ENCODE data around the gene ASPHD2. TPM values are rescaled to one million over a fixed set of nuclear protein-coding genes. Genes with fewer than 3 reads are reported as not detected.

ASPHD2 gene
- total and polyA plus RNA-seq, 2 of the 13 experiments (the other 11 are each of a cell fraction or from before 2014, with no cell fraction given): 0.04 TPM

- CTCF ChIA-PET (ENCODE audit: low intra/inter-chr PET ratio, low total read pairs): no interaction called here
- peak overlapping the region; percentile 95 for H3K9ac ChIP-seq (ENCODE audit: insufficient read depth, low read depth, low read length)
- H3K4me2 ChIP-seq (ENCODE audit: low read depth, low read length): peak overlapping the region; percentile 93
- H3K4me1 ChIP-seq (ENCODE audit: insufficient read depth, low read length): peaks cover 76% of the 10 kb centered on the region
- in situ Hi-C loops (cut with HindIII; ENCODE audit: extremely low pct_ligation_motif_present, low pct_unique_long_range_greater_than_20kb): no loop called here
- POLR2A ChIA-PET: interaction anchor here (3.4 kb wide), 1 partner anchor 23 kb away, joined by 10 read pairs; no protein-coding TSS in a partner anchor
- DNase-seq (ENCODE audit: low spot score): no peak
- no peaks in the 10 kb centered on the region for H3K9me3 ChIP-seq (ENCODE audit: low read length)
- no peaks in the 10 kb centered on the region; a peak in 1 of 5 replicates for H3K27me3 ChIP-seq (ENCODE audit: control insufficient read depth in 1 of 2, insufficient read depth in 2 of 2, low read length in 2 of 2)
- peaks cover 5 to 18% of the 10 kb centered on the region in 2 experiments for H3K36me3 ChIP-seq (replicated peaks in 1 of 2; ENCODE audit: control insufficient read depth in 1 of 2, insufficient read depth in 2 of 2, low read length in 2 of 2)
- intact Hi-C loops (cut with micrococcal nuclease; ENCODE audit: unreplicated experiment): no loop called here
- WGBS (ENCODE audit: low lambda C conversion rate): 29% methylated on average over 7 of the region's 7 CpGs
- no peak for FAIRE-seq
- BruUV-seq (replicated peaks): no TSS peak
- no peak for ATAC-seq
- peak; percentile 36; the same call in 1 of the 2 replicates for TF ChIP-seq CEBPB (IDR thresholded peaks at IDR 0.05; ENCODE audit: borderline replicate concordance, low read depth, low read length)
- no peak for TF ChIP-seq GLI4 (CRISPR knock-in tag; IDR thresholded peaks at IDR 0.05; ENCODE audit: borderline replicate concordance)
- H3K4me3 ChIP-seq (replicated peaks in 1 of 3; ENCODE audit: insufficient read depth in 1 of 3, low read depth in 2 of 3, low read length in 3 of 3): peak overlapping the region in 2 of 3 experiments; percentile 91 to 94; a peak in 2 of 6 replicates
- no peak overlapping the region for H2AFZ ChIP-seq (ENCODE audit: low read length)
- H4K20me1 ChIP-seq (ENCODE audit: insufficient read depth, low read length): no peaks in the 10 kb centered on the region
- H3K79me2 ChIP-seq (ENCODE audit: insufficient read depth, low read length): peaks cover 51% of the 10 kb centered on the region
- H3K27ac ChIP-seq (ENCODE audit: extremely low read length, insufficient read depth, low read length): peak overlapping the region; percentile 3
Observed at GRCh38 chr22:26485013-26485412, 56.0 kb downstream of the ASPHD2 start.

GRCh38 chr22:26485806-26486390 is 56.8 kb downstream of the ASPHD2 start:
- H3K36me3 ChIP-seq (replicated peaks in 1 of 2; ENCODE audit: control insufficient read depth in 1 of 2, insufficient read depth in 2 of 2, low read length in 2 of 2): peaks cover 7 to 25% of the 10 kb centered on the region in 2 experiments
- H3K4me1 ChIP-seq (ENCODE audit: insufficient read depth, low read length): peaks cover 70% of the 10 kb centered on the region
- peak overlapping the region; percentile 2 for H3K27ac ChIP-seq (ENCODE audit: extremely low read length, insufficient read depth, low read length)
- H3K9ac ChIP-seq (ENCODE audit: insufficient read depth, low read depth, low read length): no peak overlapping the region
- H4K20me1 ChIP-seq (ENCODE audit: insufficient read depth, low read length): no peaks in the 10 kb centered on the region
- no peaks in the 10 kb centered on the region; a peak in 1 of 5 replicates for H3K27me3 ChIP-seq (ENCODE audit: control insufficient read depth in 1 of 2, insufficient read depth in 2 of 2, low read length in 2 of 2)
- DNase-seq (ENCODE audit: low spot score) (no peak), ATAC-seq (no peak), FAIRE-seq (no peak)
- peak overlapping the region; percentile 93; the same call in 1 of the 2 replicates for H3K4me2 ChIP-seq (ENCODE audit: low read depth, low read length)
- no peak overlapping the region for H3K4me3 ChIP-seq (replicated peaks in 1 of 3; ENCODE audit: insufficient read depth in 1 of 3, low read depth in 2 of 3, low read length in 3 of 3)
- no peaks in the 10 kb centered on the region for H3K9me3 ChIP-seq (ENCODE audit: low read length)
- intact Hi-C loops (cut with micrococcal nuclease; ENCODE audit: unreplicated experiment) (no loop called here), in situ Hi-C loops (cut with HindIII; ENCODE audit: extremely low pct_ligation_motif_present, low pct_unique_long_range_greater_than_20kb) (no loop called here)
- peaks cover 44% of the 10 kb centered on the region for H3K79me2 ChIP-seq (ENCODE audit: insufficient read depth, low read length)
- 67% methylated on average over 3 of the region's 3 CpGs for WGBS (ENCODE audit: low lambda C conversion rate)
- BruUV-seq (replicated peaks): no TSS peak
- CTCF ChIA-PET (ENCODE audit: low intra/inter-chr PET ratio, low total read pairs): no interaction called here
- TF ChIP-seq ZNF468 (CRISPR knock-in tag; IDR thresholded peaks at IDR 0.05) (no peak), ZNF781 (CRISPR knock-in tag; IDR thresholded peaks at IDR 0.05; ENCODE audit: borderline replicate concordance, not compliant biosample characterization) (no peak), ZNF251 (CRISPR knock-in tag; IDR thresholded peaks at IDR 0.05) (no peak), HOXA5 (CRISPR knock-in tag; IDR thresholded peaks at IDR 0.05) (no peak), CERS6 (CRISPR knock-in tag; IDR thresholded peaks at IDR 0.05) (no peak), ZNF296 (CRISPR knock-in tag; conservative IDR thresholded peaks at IDR 0.05) (no peak), ZNF687 (CRISPR knock-in tag; IDR thresholded peaks at IDR 0.05) (no peak)
- H2AFZ ChIP-seq (ENCODE audit: low read length): no peak overlapping the region
- POLR2A ChIA-PET: no interaction called here

Data from HepG2 (cell line).